GM19351 (cell line): ENCODE measurements around the gene PTGES3.

Experiments
- ATAC-seq: cut with Tn5 transposase; IDR thresholded peaks from one replicate; pipeline ENCODE4 v1.9.1; 2021; ENCODE audit warnings: mild to moderate bottlenecking, moderate library complexity; ENCODE audit not compliant: unreplicated experiment

The PTGES3 gene

DNA sequence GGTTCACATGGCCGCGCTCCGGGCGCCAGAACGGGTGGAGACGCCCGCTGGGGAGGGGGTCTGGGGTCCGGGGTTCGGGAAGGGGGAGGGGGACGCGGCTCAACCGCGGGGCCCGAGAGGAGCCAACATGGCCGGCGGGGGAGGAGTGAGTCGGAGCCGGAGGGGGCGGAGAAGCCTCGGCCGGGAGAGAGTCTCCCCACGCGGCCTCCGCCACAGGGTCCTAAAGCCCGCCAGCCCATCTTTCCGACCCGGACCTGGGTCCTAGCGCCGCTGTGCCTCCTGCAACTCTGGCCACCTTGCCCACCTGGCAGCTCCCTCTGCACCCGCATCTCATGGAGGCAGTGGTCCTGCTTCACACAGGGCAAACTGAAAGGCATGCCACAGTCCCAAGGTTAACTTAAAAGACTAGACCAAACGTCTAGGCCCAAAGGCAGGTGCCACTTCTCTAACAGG, 57.9 kb downstream of the PTGES3 start, which contains the start of gene BAZ2A:
BAZ2A (minus strand) TSS at position 147 of the 453 bp plus-strand sequence. CDS start 12,796 bp downstream, outside the sequence.
- ATAC-seq: peak; percentile 51

DNA sequence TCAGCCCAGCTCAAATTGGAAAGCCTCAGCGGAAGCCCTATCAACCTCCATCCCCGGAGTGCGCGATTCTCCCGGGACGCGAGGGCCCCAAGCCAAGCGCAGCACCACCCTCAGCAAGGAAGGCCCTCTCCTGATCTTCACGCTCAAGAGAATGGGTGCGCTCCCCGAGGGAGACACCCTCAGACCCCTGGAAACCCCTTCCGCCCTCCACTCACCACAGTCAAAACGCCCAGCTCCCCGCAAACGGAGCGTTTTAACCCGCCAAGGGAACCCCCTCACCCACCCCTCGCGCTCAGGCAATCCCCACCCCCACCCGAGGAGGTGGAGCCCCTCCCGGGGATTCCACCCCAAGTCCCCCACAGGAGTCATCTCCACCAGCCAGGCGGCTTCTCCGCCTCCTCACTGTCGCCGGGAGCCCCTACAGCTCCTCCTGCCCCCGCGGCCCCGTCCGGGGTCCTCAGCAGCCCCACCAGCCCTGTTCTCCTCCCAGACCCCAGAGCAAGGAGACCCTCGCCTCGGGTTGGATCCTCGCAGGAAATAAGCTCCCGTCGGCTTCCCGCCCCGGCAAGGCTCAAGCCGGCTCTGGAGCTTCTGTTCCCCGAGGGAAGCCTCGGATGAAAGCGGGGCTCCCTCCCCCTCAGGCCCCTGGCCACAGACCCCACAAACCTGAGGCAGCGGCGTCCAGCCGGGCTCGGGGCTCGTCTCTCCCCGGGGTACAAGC, 58.5 kb downstream of the PTGES3 start:
- peak; percentile 1 for ATAC-seq

DNA sequence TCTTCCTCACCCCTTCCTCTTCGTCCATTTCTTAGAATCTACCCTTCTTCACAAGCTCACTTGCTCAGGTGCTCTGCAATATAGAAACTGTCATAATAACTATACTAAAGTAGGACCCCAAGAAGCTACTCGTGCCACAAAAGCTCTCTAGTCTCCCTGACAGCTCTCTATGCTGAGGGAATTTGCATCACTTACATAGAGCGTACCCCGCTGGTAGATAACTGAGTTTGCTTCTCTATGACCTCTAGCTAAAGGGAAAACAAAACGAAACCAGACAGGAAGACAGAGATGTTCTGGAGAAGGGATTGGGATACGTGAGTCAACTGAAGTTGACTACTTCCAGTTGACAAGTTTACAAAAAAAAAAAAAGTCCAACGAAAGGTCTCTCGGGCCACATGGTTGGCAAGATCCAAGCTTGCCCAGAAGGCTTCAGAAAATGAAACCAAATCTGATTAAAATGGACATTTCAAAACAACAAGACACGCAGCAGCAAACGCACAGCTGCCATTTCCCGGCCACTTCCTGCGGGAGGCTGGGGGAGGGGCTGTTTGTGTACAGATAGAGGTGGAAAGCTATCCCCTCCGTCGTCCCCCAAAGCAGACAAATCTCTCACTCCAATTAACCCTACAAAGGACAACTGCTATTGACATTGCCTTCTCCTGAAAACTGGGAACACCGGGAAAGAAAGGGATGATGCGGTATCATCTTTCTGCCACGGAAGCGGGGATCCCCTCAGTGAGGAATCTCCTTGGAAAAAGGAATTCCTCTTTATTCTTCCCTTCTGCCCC, 59.2 kb downstream of the PTGES3 start:
- ATAC-seq: no peak

DNA sequence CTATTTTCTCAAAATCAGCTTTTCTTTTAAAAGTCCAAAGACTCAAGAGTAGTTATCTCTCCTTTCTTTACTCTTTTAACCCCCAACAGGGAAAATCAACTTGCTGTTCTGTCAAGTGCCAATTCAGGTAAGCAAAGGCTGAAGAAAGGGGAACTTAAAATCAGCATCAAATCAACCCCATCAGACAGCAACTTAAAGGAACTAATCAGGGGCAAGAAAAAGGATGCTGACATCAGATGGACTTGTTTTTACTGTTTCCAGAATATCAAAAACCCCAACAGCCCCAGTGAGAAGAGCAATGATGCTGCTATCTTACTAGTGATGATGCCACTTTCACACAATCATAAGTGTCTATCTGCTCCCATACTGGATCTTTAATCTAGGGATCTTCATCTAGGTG, 61.4 kb downstream of the PTGES3 start:
- no peak for ATAC-seq

DNA sequence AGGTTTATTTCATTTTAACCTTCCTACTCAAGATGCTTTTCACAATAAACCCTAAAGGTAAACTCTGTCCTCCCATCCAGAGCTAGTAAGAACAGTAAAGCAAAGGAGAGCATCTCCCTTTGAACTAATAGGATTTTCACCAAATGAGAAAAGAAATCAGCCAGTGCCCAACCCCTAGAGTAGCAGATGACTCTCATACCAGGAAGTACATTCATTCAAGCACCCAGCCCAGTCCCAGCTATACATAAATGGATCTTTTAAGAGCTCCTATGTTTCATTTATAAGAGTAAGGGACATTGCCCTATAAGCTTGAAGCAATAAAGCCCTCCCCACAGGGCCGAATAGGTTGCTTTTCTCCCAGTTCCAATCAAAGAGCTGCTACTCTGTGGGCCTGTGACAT, 65.5 kb downstream of the PTGES3 start:
- no peak for ATAC-seq

DNA sequence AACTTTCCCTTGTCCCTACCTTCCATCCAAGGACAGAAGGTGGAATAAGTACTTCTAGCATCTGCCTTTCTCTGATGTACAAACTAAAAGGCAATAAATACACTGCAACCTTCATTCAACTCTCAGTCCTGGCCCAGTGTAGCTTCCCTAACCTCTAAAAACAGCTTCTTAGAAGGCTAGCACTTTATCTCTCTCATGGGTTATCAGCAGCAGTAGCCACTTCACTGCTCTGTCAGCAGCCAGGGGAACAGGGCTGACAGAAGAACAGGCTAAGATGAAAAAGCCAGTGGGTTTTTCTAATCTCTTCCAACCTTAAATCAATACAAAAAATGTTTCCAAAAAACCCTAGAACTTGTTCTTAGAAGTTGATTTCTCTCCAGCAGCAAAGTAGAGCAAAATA, 71.2 kb downstream of the PTGES3 start:
- no peak for ATAC-seq

DNA sequence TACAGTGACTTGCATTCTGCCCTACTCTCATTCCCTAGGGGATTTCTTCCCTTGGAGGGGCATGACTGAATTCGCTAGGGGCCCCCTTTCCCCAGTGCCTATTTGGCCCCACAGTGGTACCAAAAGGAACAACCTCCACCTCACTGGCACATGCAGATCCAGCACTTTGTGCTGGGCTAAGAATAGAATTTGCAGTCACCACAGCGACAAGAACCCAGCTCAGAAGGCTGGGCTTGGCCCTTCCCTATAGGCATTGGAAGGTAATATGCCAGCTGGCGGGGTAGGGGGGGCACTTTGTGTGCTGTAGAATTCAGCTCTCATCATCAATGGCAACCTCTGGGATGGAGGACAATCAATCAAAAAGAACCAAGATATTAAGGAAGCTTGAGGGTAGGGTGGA, 71.8 kb downstream of the PTGES3 start:
- no peak for ATAC-seq

DNA sequence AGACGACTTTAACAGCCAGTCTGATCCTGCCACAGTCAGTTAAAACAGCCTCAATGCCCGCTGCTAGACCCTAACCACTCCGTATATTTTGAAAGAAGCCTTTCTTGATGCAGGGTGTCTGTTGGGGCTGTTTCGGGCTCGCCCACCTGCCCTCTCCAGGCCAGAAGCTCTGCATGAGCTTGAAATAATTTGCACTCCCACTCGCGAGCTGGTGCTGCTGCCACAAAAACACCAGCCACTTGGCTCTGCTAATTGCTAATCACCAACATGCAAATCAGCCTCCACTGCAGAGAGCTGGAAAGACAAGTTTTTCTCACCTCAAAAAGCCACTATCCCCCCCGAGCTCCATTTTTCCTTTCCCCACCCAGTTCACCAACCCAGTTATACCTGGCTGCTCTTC, 73.5 kb downstream of the PTGES3 start:
- no peak for ATAC-seq
